OCI-LY7 (cell line): Measurements from ENCODE around the gene DALRD3. TPM values are rescaled to one million over a fixed set of nuclear protein-coding genes. Genes with fewer than 3 reads are reported as not detected.

Experiments
- BruUV-seq: library from RNA; stranded (reverse); fragments of 400-500 nt; replicated peaks from 2 replicates; lab custom pipeline; 2021; lab: Mats Ljungman, UMichigan
- CTCF ChIA-PET: fragments of 300-600 bp; sonication (Branson Sonifier 250); formaldehyde crosslinking; loops from one replicate; lab custom pipeline; 2022; ENCODE audit warnings: antibody characterized with exemption; ENCODE audit not compliant: unreplicated experiment; lab: Charles Lee
- POLR2A ChIA-PET: fragments of 300-600 bp; sonication (Branson Sonifier 250); formaldehyde crosslinking; loops from one replicate; lab custom pipeline; 2022; ENCODE audit warnings: antibody characterized with exemption; lab: Charles Lee
- DNase-seq: peaks from one replicate; pipeline ENCODE4 v3.0.0-alpha.2; 2015; ENCODE audit warnings: low spot score
- H2AFZ ChIP-seq: fragments of 200-600 bp; sonication (generic), shearing (Covaris generic); 2 replicates; pipeline ENCODE4 v1.6.1; 2014; ENCODE audit warnings: mild to moderate bottlenecking, antibody characterized with exemption, low read length, moderate library complexity
- H3K27ac ChIP-seq: fragments of 200-600 bp; sonication (generic); 2 replicates; pipeline ENCODE4 v1.5.1; 2014; ENCODE audit warnings: mixed run types, low read depth, mild to moderate bottlenecking, moderate library complexity, low read length, inconsistent platforms; ENCODE audit not compliant: poor library complexity, severe bottlenecking
- H3K36me3 ChIP-seq: fragments of 200-600 bp; sonication (generic); 2 replicates; pipeline ENCODE4 v1.6.1; 2014; ENCODE audit warnings: mild to moderate bottlenecking, antibody characterized with exemption, low read length, moderate library complexity, mixed read lengths; ENCODE audit not compliant: insufficient read depth
- H3K4me1 ChIP-seq: fragments of 200-600 bp; sonication (generic); 2 replicates; pipeline ENCODE4 v1.5.1; 2014; ENCODE audit warnings: mild to moderate bottlenecking, low read length; ENCODE audit not compliant: insufficient read depth, poor library complexity, severe bottlenecking
- H3K4me2 ChIP-seq: fragments of 200-600 bp; sonication (generic); 2 replicates; pipeline ENCODE4 v1.6.1; 2014; ENCODE audit warnings: mild to moderate bottlenecking, low read length
- H3K4me3 ChIP-seq: fragments of 200-600 bp; sonication (generic); 2 replicates; pipeline ENCODE4 v1.5.1; 2014; ENCODE audit warnings: mild to moderate bottlenecking, low read depth, low read length; ENCODE audit not compliant: poor library complexity, severe bottlenecking
- H3K79me2 ChIP-seq: fragments of 200-600 bp; sonication (generic); 2 replicates; pipeline ENCODE4 v1.6.1; 2016; ENCODE audit warnings: low read depth, mild to moderate bottlenecking, low read length, moderate library complexity, mixed read lengths; ENCODE audit not compliant: insufficient read depth
- H3K9me2 ChIP-seq: fragments of 200-600 bp; sonication (generic); 2 replicates; pipeline ENCODE4 v1.6.1; 2016; ENCODE audit warnings: mild to moderate bottlenecking, low read length, mixed read lengths; ENCODE audit not compliant: insufficient read depth
- H3K9me3 ChIP-seq: fragments of 200-600 bp; sonication (generic); 2 replicates; pipeline ENCODE4 v1.6.1; 2014; ENCODE audit warnings: mild to moderate bottlenecking, mixed run types, low read length, mixed read lengths
- H4K20me1 ChIP-seq: fragments of 200-600 bp; sonication (generic); 2 replicates; pipeline ENCODE4 v1.6.1; 2014; ENCODE audit warnings: mild to moderate bottlenecking, antibody characterized with exemption, low read length, moderate library complexity, mixed read lengths; ENCODE audit not compliant: insufficient read depth
- CTCF ChIP-seq: fragments of 200-600 bp; sonication (generic); conservative IDR thresholded peaks from 2 replicates; pipeline ENCODE4 v1.5.1; 2014; ENCODE audit warnings: mild to moderate bottlenecking, antibody characterized with exemption, low read length, moderate library complexity, mixed read lengths
- EZH2phosphoT487 ChIP-seq: fragments of 200-600 bp; sonication (generic); IDR thresholded peaks from 2 replicates; pipeline ENCODE4 v1.6.1; 2018; ENCODE audit warnings: low read depth, borderline replicate concordance, mild to moderate bottlenecking, mixed run types, antibody characterized with exemption, low read length, moderate library complexity, mixed read lengths
- intact Hi-C: fragments of 100-400 bp; cut with micrococcal nuclease; formaldehyde crosslinking; loops from one replicate; pipeline ENCODE4 v1.10.0; 2022; ENCODE audit not compliant: unreplicated experiment
- total RNA-seq, 2 experiments: library from RNA; depleted of rRNA in 1 of 2; stranded (reverse); fragments of >200 nt in 1 of 2; shearing (Covaris generic) in 1 of 2; gene quantifications; 2 replicates each; pipeline ENCODE4 v1.2.3, GENCODE V29; 2014 to 2022

DALRD3 gene
- total RNA-seq, 2 experiments from 2014 or later: 35.0 to 36.2 TPM

GRCh38 chr3:49001155-49001554 is 17.2 kb downstream of the DALRD3 start:
- H3K4me3 ChIP-seq: no peak overlapping the region
- CTCF ChIA-PET: interaction anchor here (0.6 kb wide), 1 partner anchor 108 kb away, joined by 3 read pairs; no protein-coding TSS in a partner anchor
- no peak overlapping the region for H2AFZ ChIP-seq
- no peaks in the 10 kb centered on the region for H3K79me2 ChIP-seq
- H3K9me2 ChIP-seq: no peaks in the 10 kb centered on the region
- DNase-seq: no peak
- peaks cover 2% of the 10 kb centered on the region for H3K4me1 ChIP-seq
- no peak overlapping the region for H3K4me2 ChIP-seq
- no peaks in the 10 kb centered on the region for H3K9me3 ChIP-seq
- no peak overlapping the region for H3K27ac ChIP-seq
- POLR2A ChIA-PET: no interaction called here
- no peaks in the 10 kb centered on the region for H3K36me3 ChIP-seq
- no peaks in the 10 kb centered on the region for H4K20me1 ChIP-seq
- BruUV-seq: no TSS peak
- TF ChIP-seq EZH2phosphoT487 (no peak), CTCF (no peak)
- intact Hi-C loops: no loop called here

- CTCF ChIA-PET: no interaction called here
Measured at GRCh38 chr3:48999085-48999858, 19.1 kb downstream of the DALRD3 start.

More at GRCh38 chr3:48999085-48999858, 19.1 kb downstream of the DALRD3 start:
- H3K4me2 ChIP-seq: no peak overlapping the region
- no peaks in the 10 kb centered on the region for H3K36me3 ChIP-seq
- no peaks in the 10 kb centered on the region for H3K4me1 ChIP-seq
- no peaks in the 10 kb centered on the region for H3K9me3 ChIP-seq
- intact Hi-C loops: no loop called here
- no peaks in the 10 kb centered on the region for H3K79me2 ChIP-seq
- H2AFZ ChIP-seq: no peak overlapping the region
- no peaks in the 10 kb centered on the region for H4K20me1 ChIP-seq
- DNase-seq: no peak
- no TSS peak for BruUV-seq
- no peak for TF ChIP-seq EZH2phosphoT487
- TF ChIP-seq CTCF: no peak
- H3K4me3 ChIP-seq: no peak overlapping the region
- POLR2A ChIA-PET: interaction anchor here (0.6 kb wide), 1 partner anchor 70 kb away, joined by 3 read pairs; no protein-coding TSS in a partner anchor
- no peaks in the 10 kb centered on the region for H3K9me2 ChIP-seq
- H3K27ac ChIP-seq: no peak overlapping the region
